Measurements from ENCODE around the gene SENP5.

- TF ChIP-seq CTCF (IDR thresholded peaks at IDR 0.05 in 4 of 5, conservative IDR thresholded peaks at IDR 0.05 in 1 of 5) (no peak), POLR2A (IDR thresholded peaks at IDR 0.05) (no peak)
Measured at GRCh38 chr3:196903740-196904139, 36.0 kb downstream of the SENP5 start.
